ENCODE results near the gene RECQL5.

GRCh38 chr17:75627094-75627493 is 39.9 kb downstream of the RECQL5 start:
- TF ChIP-seq POLR2A (IDR thresholded peaks at IDR 0.05; ENCODE audit: low read length): no peak
- TF ChIP-seq GATA1 (IDR thresholded peaks at IDR 0.05; ENCODE audit: low read depth, low read length): no peak
